SK-N-SH (cell line): ENCODE measurements around the gene ZNF674. TPM values are rescaled to one million over a fixed set of nuclear protein-coding genes. Genes with fewer than 3 reads are reported as not detected.

ENCODE experiments used
- CTCF ChIA-PET: fragments of 300-600, 350-600 bp; formaldehyde crosslinking; extraction: SDS; loops from one replicate; lab custom pipeline; 2021; lab: Yijun Ruan, JAX
- POLR2A ChIA-PET: fragments of 350-600 bp; sonication (Branson Sonifier 250); formaldehyde crosslinking; extraction: SDS; loops from one replicate; lab custom pipeline; 2020; ENCODE audit warnings: antibody characterized with exemption, inconsistent platforms; lab: Yijun Ruan, JAX
- DNase-seq: peaks from one replicate; pipeline ENCODE4 v3.0.0; 2012
- H2AFZ ChIP-seq: fragments of 200-600 bp; sonication (generic); 2 replicates; pipeline ENCODE4 v1.8.1; 2016; ENCODE audit warnings: antibody characterized with exemption, mild to moderate bottlenecking, low read depth
- H3F3A ChIP-seq: fragments of 200-600 bp; sonication (generic); replicated peaks from 2 replicates; pipeline ENCODE3; 2016; ENCODE audit warnings: antibody characterized with exemption, mild to moderate bottlenecking; ENCODE audit not compliant: insufficient read depth
- H3K27ac ChIP-seq, 2 experiments: fragments of 200-500 bp in 1 of 2; fragments of 200-600 bp in 1 of 2; sonication (Bioruptor generic) in 1 of 2; sonication (generic), shearing (Covaris generic) in 1 of 2; 2 replicates each; pipeline versions ENCODE4 v1.5.1 to v1.6.1; 2014 to 2016; ENCODE audit warnings: low read depth in 2 of 2, inconsistent platforms in 1 of 2, low read length in 1 of 2, mild to moderate bottlenecking in 1 of 2, mixed read lengths in 1 of 2
- H3K27me3 ChIP-seq: fragments of 200-600 bp; sonication (generic), shearing (Covaris generic); 2 replicates; pipeline ENCODE4 v1.6.1; 2016; ENCODE audit warnings: mixed run types; ENCODE audit not compliant: insufficient read depth
- H3K36me3 ChIP-seq, 2 experiments: fragments of 200-500 bp in 1 of 2; fragments of 200-600 bp in 1 of 2; sonication (Bioruptor generic) in 1 of 2; sonication (generic) in 1 of 2; replicated peaks in 1 of 2; 2 replicates each; pipeline versions ENCODE3 to v1.5.1; 2014 to 2016; ENCODE audit warnings: low read length in 1 of 2, mild to moderate bottlenecking in 1 of 2; ENCODE audit not compliant: insufficient read depth in 2 of 2, control insufficient read depth in 1 of 2
- H3K4me1 ChIP-seq, 2 experiments: fragments of 200-500 bp in 1 of 2; fragments of 200-600 bp in 1 of 2; sonication (Bioruptor generic) in 1 of 2; sonication (generic), shearing (Covaris generic) in 1 of 2; 2 replicates each; pipeline versions ENCODE4 v1.5.1 to v1.6.1; 2014 to 2016; ENCODE audit warnings: low read depth in 1 of 2, low read length in 1 of 2, mixed run types in 1 of 2; ENCODE audit not compliant: insufficient read depth in 2 of 2, control insufficient read depth in 1 of 2
- H3K4me2 ChIP-seq: fragments of 200-600 bp; sonication (generic), shearing (Covaris generic); 2 replicates; pipeline ENCODE4 v1.6.1; 2017; ENCODE audit warnings: mixed run types
- H3K4me3 ChIP-seq, 2 experiments: fragments of 200-500 bp in 1 of 2; fragments of 200-600 bp in 1 of 2; sonication (Bioruptor generic) in 1 of 2; sonication (generic), shearing (Covaris generic) in 1 of 2; 2 replicates each; pipeline versions ENCODE4 v1.5.1 to v1.8.1; 2014 to 2016; ENCODE audit warnings: low read depth in 2 of 2, inconsistent platforms in 1 of 2, low read length in 1 of 2, mild to moderate bottlenecking in 1 of 2, mixed read lengths in 1 of 2, moderate library complexity in 1 of 2
- H3K79me2 ChIP-seq: fragments of 200-600 bp; sonication (generic); 2 replicates; pipeline ENCODE4 v1.8.1; 2017; ENCODE audit warnings: mild to moderate bottlenecking; ENCODE audit not compliant: insufficient read depth
- H3K9ac ChIP-seq: fragments of 200-600 bp; sonication (generic); 2 replicates; pipeline ENCODE4 v1.6.1; 2017; ENCODE audit warnings: mixed run types
- H3K9me2 ChIP-seq: fragments of 200-600 bp; sonication (generic); 2 replicates; pipeline ENCODE4 v1.6.1; 2017; ENCODE audit warnings: mixed run types
- H3K9me3 ChIP-seq: fragments of 200-600 bp; sonication (generic); 2 replicates; pipeline ENCODE4 v1.6.1; 2017; ENCODE audit warnings: mixed run types, mild to moderate bottlenecking, moderate library complexity
- H4K20me1 ChIP-seq: fragments of 200-600 bp; sonication (generic); 2 replicates; pipeline ENCODE4 v1.6.1; 2017; ENCODE audit warnings: mild to moderate bottlenecking, mixed run types; ENCODE audit not compliant: insufficient read depth
- ELF1 ChIP-seq: IDR thresholded peaks from 2 replicates; pipeline ENCODE4 v1.4.0; 2012
- EZH2phosphoT487 ChIP-seq: fragments of 200-600 bp; sonication (generic); IDR thresholded peaks from 2 replicates; pipeline ENCODE4 v1.6.1; 2017; ENCODE audit warnings: low read depth, mixed run types, mild to moderate bottlenecking, antibody characterized with exemption, moderate library complexity, borderline replicate concordance
- FOSL2 ChIP-seq: IDR thresholded peaks from 2 replicates; pipeline ENCODE4 v1.4.0; 2012; ENCODE audit warnings: low read depth, mild to moderate bottlenecking, moderate library complexity, borderline replicate concordance
- JUND ChIP-seq: IDR thresholded peaks from 2 replicates; pipeline ENCODE4 v1.4.0; 2012
- NFIC ChIP-seq: IDR thresholded peaks from 2 replicates; pipeline ENCODE4 v1.4.0; 2012; ENCODE audit warnings: borderline replicate concordance
- RAD21 ChIP-seq: IDR thresholded peaks from 2 replicates; pipeline ENCODE4 v1.6.1; 2012; ENCODE audit warnings: mild to moderate bottlenecking, low read length
- SMC3 ChIP-seq: IDR thresholded peaks from 2 replicates; pipeline ENCODE4 v1.6.1; 2012; ENCODE audit warnings: low read depth, low read length, improper control_type of control experiment
- TCF12 ChIP-seq: IDR thresholded peaks from 2 replicates; pipeline ENCODE4 v1.4.0; 2012
- TEAD4 ChIP-seq: IDR thresholded peaks from 2 replicates; pipeline ENCODE4 v1.4.0; 2012; ENCODE audit warnings: mild to moderate bottlenecking, borderline replicate concordance; ENCODE audit not compliant: insufficient read depth
- WGBS: methylation state at CpG from one replicate; pipeline ENCODE4 v1.1.6; 2017; ENCODE audit warnings: low lambda C conversion rate; 5-methylcytosine and 5-hydroxymethylcytosine counted together
- polyA plus RNA-seq, 3 experiments: library from polyadenylated mRNA; depleted of rRNA; stranded (reverse); fragments of >200 nt; gene quantifications; 2 replicates each; pipeline ENCODE4 v1.2.3, GENCODE V29; 2012
- TF ChIP-seq, protein P1 (sequence below): fragments of 200-600 bp; sonication (generic); IDR thresholded peaks from 2 replicates; pipeline ENCODE4 v1.6.1; 2017; ENCODE audit warnings: antibody characterized with exemption, mild to moderate bottlenecking, moderate library complexity
- TF ChIP-seq, protein P2 (sequence below): IDR thresholded peaks from 2 replicates; pipeline ENCODE4 v1.6.1; 2012; ENCODE audit warnings: mild to moderate bottlenecking, low read depth, low read length, moderate library complexity
- TF ChIP-seq, protein P3 (sequence below): IDR thresholded peaks from 2 replicates; pipeline ENCODE4; 2012

The ZNF674 gene
- polyA plus RNA-seq, 1 of the 3 experiments (the other 2 are of a cell fraction) = 2.3 TPM

DNA sequence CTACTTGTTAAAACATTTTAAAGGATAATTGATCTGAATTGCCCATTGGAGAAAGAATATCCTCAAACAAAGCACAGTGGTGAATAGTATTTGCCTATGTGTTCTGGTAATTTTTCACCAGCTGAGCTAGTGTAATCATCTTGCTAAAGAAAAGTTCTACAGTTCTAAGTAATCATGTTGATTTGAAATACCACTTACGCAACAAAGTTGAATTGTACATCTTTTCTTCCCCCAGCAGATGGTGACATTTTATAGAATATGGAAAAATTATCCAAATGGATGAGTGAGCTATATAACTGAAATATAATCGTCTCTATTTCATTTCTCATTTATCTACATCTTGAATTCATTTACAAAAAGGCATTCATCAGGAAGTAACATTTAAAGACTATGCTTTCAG is 9.7 kb upstream of the ZNF674 start:
- no peaks in the 10 kb centered on the region for H4K20me1 ChIP-seq
- H3K79me2 ChIP-seq = peaks cover 7% of the 10 kb centered on the region; the same call in 1 of the 2 replicates
- H2AFZ ChIP-seq = no peak overlapping the region
- no peaks in the 10 kb centered on the region for H3K9me2 ChIP-seq
- H3K4me1 ChIP-seq = no peaks in the 10 kb centered on the region
- ChIA-PET CTCF (interaction anchor here (0.6 to 1.7 kb wide), 10 partner anchors 14 to 538 kb away, joined by 3 to 10 read pairs (median 3); no protein-coding TSS in a partner anchor), POLR2A (no interaction called here)
- H3K4me3 ChIP-seq = no peak overlapping the region
- no peak overlapping the region for H3K9ac ChIP-seq
- TF ChIP-seq SMC3 (peak; percentile 49), RAD21 (peak; percentile 67), TEAD4 (no peak)
- TF ChIP-seq, protein P1, sequence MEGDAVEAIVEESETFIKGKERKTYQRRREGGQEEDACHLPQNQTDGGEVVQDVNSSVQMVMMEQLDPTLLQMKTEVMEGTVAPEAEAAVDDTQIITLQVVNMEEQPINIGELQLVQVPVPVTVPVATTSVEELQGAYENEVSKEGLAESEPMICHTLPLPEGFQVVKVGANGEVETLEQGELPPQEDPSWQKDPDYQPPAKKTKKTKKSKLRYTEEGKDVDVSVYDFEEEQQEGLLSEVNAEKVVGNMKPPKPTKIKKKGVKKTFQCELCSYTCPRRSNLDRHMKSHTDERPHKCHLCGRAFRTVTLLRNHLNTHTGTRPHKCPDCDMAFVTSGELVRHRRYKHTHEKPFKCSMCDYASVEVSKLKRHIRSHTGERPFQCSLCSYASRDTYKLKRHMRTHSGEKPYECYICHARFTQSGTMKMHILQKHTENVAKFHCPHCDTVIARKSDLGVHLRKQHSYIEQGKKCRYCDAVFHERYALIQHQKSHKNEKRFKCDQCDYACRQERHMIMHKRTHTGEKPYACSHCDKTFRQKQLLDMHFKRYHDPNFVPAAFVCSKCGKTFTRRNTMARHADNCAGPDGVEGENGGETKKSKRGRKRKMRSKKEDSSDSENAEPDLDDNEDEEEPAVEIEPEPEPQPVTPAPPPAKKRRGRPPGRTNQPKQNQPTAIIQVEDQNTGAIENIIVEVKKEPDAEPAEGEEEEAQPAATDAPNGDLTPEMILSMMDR = peak; percentile 66
- no peak overlapping the region for H3K27ac ChIP-seq
- H3K9me3 ChIP-seq = no peaks in the 10 kb centered on the region
- 41% methylated on average over 2 of the region's 2 CpGs for WGBS
- no peak overlapping the region for H3K4me2 ChIP-seq
- peaks cover 12% of the 10 kb centered on the region; the same call in 1 of the 2 replicates for H3K27me3 ChIP-seq
- no peak for DNase-seq
- no peaks in the 10 kb centered on the region for H3K36me3 ChIP-seq
- H3F3A ChIP-seq = peaks cover 9% of the 10 kb centered on the region

DNA sequence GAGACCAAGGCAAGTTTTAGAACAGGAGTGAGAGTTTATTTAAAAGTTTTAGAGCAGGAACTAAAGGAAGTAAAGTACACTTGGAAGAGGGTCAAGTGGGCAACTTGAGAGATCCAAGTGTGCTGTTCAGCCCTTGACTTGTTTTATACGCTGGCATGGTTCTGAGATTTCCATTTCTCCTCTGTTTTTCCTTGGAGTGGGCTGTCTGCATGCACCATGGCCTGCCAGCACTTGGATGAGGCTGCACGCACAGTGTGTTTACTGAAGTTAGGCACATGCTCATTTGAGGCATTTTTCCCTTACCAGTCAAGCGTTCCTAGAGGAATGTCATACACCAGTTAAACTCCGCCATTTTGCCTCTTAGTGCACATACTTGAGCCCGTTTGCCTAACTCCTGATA is 8.7 kb upstream of the ZNF674 start:
- TF ChIP-seq TEAD4 (no peak), EZH2phosphoT487 (no peak), JUND (no peak)
- TF ChIP-seq, all 33 proteins: peak for 0
- DNase-seq = no peak
- no peak overlapping the region for H3K4me2 ChIP-seq
- no peak overlapping the region for H2AFZ ChIP-seq
- H3K9me3 ChIP-seq = no peaks in the 10 kb centered on the region
- 65% methylated on average over 5 of the region's 5 CpGs for WGBS
- ChIA-PET CTCF (interaction anchor here (1.5 to 1.7 kb wide), 2 partner anchors 132 to 243 kb away, joined by 9 to 10 read pairs; no protein-coding TSS in a partner anchor), POLR2A (no interaction called here)
- H3F3A ChIP-seq = peaks cover 9% of the 10 kb centered on the region
- no peak overlapping the region for H3K9ac ChIP-seq
- H3K27me3 ChIP-seq = peaks cover 12% of the 10 kb centered on the region; the same call in 1 of the 2 replicates
- H3K4me3 ChIP-seq = no peak overlapping the region
- H3K27ac ChIP-seq = no peak overlapping the region
- H3K79me2 ChIP-seq = peaks cover 17% of the 10 kb centered on the region
- no peaks in the 10 kb centered on the region for H3K36me3 ChIP-seq
- H3K9me2 ChIP-seq = no peaks in the 10 kb centered on the region
- no peaks in the 10 kb centered on the region for H3K4me1 ChIP-seq
- H4K20me1 ChIP-seq = no peaks in the 10 kb centered on the region

DNA sequence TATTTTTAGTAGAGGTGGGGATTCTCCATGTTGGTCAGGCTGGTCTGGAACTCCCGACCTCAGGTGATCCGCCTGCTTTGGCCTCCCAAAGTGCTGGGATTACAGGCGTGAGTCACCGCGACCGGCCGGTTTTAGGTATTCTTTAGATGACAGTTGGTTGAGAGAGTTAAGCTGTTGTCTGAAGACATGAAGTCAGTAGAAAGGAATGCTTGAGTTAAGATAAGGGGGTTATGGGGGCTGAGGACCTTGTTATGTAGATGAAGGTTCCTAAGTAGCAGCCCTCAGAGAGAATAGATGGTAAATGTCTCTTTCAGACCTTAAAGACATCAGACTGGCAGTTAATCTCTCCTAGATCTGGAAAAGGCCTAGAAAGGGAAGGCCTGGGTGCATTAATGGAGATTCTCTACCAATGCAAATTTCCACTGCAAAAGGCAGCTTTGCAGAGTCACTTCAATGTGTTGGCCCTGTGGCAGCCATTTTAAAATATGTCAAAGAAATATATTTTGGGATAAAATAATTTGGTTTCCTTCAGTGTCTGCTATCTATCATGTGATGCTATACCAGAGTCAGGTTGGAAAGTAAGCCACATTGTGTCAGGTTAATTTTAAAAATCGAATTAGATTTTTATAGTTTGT is 6.4 kb upstream of the ZNF674 start:
- Histone ChIP-seq H3F3A (peaks cover 15% of the 10 kb centered on the region), H3K4me1 (no peaks in the 10 kb centered on the region), H3K9ac (no peak overlapping the region), H3K4me2 (no peak overlapping the region), H2AFZ (no peak overlapping the region), H4K20me1 (peaks cover 8% of the 10 kb centered on the region; the same call in 1 of the 2 replicates), H3K27me3 (no peaks in the 10 kb centered on the region), H3K36me3 (peaks cover 0 to 11% of the 10 kb centered on the region in 2 experiments), H3K4me3 (no peak overlapping the region), H3K9me2 (no peaks in the 10 kb centered on the region), H3K79me2 (peaks cover 39% of the 10 kb centered on the region), H3K27ac (peak overlapping the region in 1 of 2 experiments; percentile 51; a peak in 2 of 4 replicates), H3K9me3 (no peaks in the 10 kb centered on the region)
- POLR2A ChIA-PET = no interaction called here
- TF ChIP-seq FOSL2 (0 out of 2 replicates have a peak, but pooled peaks have one; percentile 9), TEAD4 (no peak), NFIC (no peak), ELF1 (no peak), JUND (0 out of 2 replicates have a peak, but pooled peaks have one; percentile 9), TCF12 (0 out of 2 replicates have a peak, but pooled peaks have one; percentile 5)
- TF ChIP-seq, protein P2, sequence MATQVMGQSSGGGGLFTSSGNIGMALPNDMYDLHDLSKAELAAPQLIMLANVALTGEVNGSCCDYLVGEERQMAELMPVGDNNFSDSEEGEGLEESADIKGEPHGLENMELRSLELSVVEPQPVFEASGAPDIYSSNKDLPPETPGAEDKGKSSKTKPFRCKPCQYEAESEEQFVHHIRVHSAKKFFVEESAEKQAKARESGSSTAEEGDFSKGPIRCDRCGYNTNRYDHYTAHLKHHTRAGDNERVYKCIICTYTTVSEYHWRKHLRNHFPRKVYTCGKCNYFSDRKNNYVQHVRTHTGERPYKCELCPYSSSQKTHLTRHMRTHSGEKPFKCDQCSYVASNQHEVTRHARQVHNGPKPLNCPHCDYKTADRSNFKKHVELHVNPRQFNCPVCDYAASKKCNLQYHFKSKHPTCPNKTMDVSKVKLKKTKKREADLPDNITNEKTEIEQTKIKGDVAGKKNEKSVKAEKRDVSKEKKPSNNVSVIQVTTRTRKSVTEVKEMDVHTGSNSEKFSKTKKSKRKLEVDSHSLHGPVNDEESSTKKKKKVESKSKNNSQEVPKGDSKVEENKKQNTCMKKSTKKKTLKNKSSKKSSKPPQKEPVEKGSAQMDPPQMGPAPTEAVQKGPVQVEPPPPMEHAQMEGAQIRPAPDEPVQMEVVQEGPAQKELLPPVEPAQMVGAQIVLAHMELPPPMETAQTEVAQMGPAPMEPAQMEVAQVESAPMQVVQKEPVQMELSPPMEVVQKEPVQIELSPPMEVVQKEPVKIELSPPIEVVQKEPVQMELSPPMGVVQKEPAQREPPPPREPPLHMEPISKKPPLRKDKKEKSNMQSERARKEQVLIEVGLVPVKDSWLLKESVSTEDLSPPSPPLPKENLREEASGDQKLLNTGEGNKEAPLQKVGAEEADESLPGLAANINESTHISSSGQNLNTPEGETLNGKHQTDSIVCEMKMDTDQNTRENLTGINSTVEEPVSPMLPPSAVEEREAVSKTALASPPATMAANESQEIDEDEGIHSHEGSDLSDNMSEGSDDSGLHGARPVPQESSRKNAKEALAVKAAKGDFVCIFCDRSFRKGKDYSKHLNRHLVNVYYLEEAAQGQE = no peak
- TF ChIP-seq, protein P3, sequence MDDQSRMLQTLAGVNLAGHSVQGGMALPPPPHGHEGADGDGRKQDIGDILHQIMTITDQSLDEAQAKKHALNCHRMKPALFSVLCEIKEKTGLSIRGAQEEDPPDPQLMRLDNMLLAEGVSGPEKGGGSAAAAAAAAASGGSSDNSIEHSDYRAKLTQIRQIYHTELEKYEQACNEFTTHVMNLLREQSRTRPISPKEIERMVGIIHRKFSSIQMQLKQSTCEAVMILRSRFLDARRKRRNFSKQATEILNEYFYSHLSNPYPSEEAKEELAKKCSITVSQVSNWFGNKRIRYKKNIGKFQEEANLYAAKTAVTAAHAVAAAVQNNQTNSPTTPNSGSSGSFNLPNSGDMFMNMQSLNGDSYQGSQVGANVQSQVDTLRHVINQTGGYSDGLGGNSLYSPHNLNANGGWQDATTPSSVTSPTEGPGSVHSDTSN = 0 out of 2 replicates have a peak, but pooled peaks have one; percentile 12
- CTCF ChIA-PET = no interaction called here
- DNase-seq = no peak
- 56% methylated on average over 8 of the region's 8 CpGs for WGBS
